Neuronal stem cell (in vitro differentiated cells): ENCODE data around the gene PTPRH.

Experiments used
- DNase-seq: peaks from one replicate; pipeline ENCODE4 v3.0.0-alpha.2; 2013; ENCODE audit warnings: low spot score
- H2AFZ ChIP-seq: one replicate; pipeline ENCODE4 v1.6.1; 2013; ENCODE audit warnings: mild to moderate bottlenecking, low read length, inconsistent platforms
- H2AK5ac ChIP-seq: 2 replicates; pipeline ENCODE4 v1.6.1; 2013; ENCODE audit warnings: low read depth, mild to moderate bottlenecking, inconsistent platforms, low read length, moderate library complexity, mixed read lengths
- H2BK120ac ChIP-seq: 2 replicates; pipeline ENCODE4 v1.6.1; 2013; ENCODE audit warnings: low read depth, mild to moderate bottlenecking, inconsistent platforms, low read length, moderate library complexity, mixed read lengths
- H2BK12ac ChIP-seq: one replicate; pipeline ENCODE4 v1.6.1; 2013; ENCODE audit warnings: low read length, inconsistent platforms
- H2BK15ac ChIP-seq: 2 replicates; pipeline ENCODE4 v1.6.1; 2013; ENCODE audit warnings: mild to moderate bottlenecking, low read length, inconsistent platforms, mixed read lengths
- H2BK5ac ChIP-seq: one replicate; pipeline ENCODE4 v1.6.1; 2013; ENCODE audit warnings: inconsistent platforms, mild to moderate bottlenecking, low read length, moderate library complexity
- H3K14ac ChIP-seq: one replicate; pipeline ENCODE4 v1.6.1; 2013; ENCODE audit warnings: low read length, inconsistent platforms
- H3K18ac ChIP-seq: 2 replicates; pipeline ENCODE4 v1.6.1; 2013; ENCODE audit warnings: low read length, inconsistent platforms
- H3K23ac ChIP-seq: 2 replicates; pipeline ENCODE4 v1.6.1; 2013; ENCODE audit warnings: low read depth, mild to moderate bottlenecking, mixed read lengths, low read length, inconsistent platforms; ENCODE audit not compliant: poor library complexity
- H3K27ac ChIP-seq: replicated peaks from 3 replicates; pipeline ENCODE4 v1.5.1; 2013; ENCODE audit warnings: low read length, inconsistent platforms
- H3K27me3 ChIP-seq, 3 experiments: 2 replicates each; pipeline ENCODE4 v1.6.1; 2013; ENCODE audit warnings: low read length in 3 of 3, mild to moderate bottlenecking in 2 of 3, inconsistent platforms in 1 of 3, low read depth in 1 of 3, mixed read lengths in 1 of 3, moderate library complexity in 1 of 3; ENCODE audit not compliant: control insufficient read depth in 3 of 3, insufficient read depth in 3 of 3
- H3K36me3 ChIP-seq, 2 donors: replicated peaks in 1 of 2; 2 replicates each; pipeline ENCODE4 v1.6.1; 2013; ENCODE audit warnings: low read length in 2 of 2; ENCODE audit not compliant: control insufficient read depth in 2 of 2, insufficient read depth in 2 of 2
- H3K4ac ChIP-seq: 2 replicates; pipeline ENCODE4 v1.6.1; 2013; ENCODE audit warnings: inconsistent platforms, mild to moderate bottlenecking, low read length, moderate library complexity
- H3K4me1 ChIP-seq, 2 donors: 1 replicate in 1 of 2; 2 replicates in 1 of 2; pipeline ENCODE4 v1.6.1; 2013; ENCODE audit warnings: low read length in 2 of 2, low read depth in 1 of 2; ENCODE audit not compliant: control insufficient read depth in 2 of 2, insufficient read depth in 1 of 2
- H3K4me2 ChIP-seq: one replicate; pipeline ENCODE4 v1.6.1; 2013; ENCODE audit warnings: mild to moderate bottlenecking, low read length, inconsistent platforms; ENCODE audit not compliant: insufficient read depth, poor library complexity, severe bottlenecking
- H3K4me3 ChIP-seq, 2 donors: 2 replicates each; pipeline ENCODE4 v1.5.1; 2013; ENCODE audit warnings: low read length in 2 of 2, mild to moderate bottlenecking in 2 of 2, inconsistent platforms in 1 of 2, moderate library complexity in 1 of 2
- H3K79me1 ChIP-seq: one replicate; pipeline ENCODE4 v1.6.1; 2013; ENCODE audit warnings: low read depth, mild to moderate bottlenecking, inconsistent platforms, low read length, moderate library complexity
- H3K9ac ChIP-seq: one replicate; pipeline ENCODE4 v1.6.1; 2013; ENCODE audit warnings: mild to moderate bottlenecking, low read depth, low read length, inconsistent platforms; ENCODE audit not compliant: poor library complexity
- H3K9me3 ChIP-seq, 2 donors: replicated peaks in 1 of 2; 2 replicates each; pipeline versions ENCODE3 to v1.6.1; 2013; ENCODE audit warnings: low read length in 2 of 2, mild to moderate bottlenecking in 2 of 2, inconsistent platforms in 1 of 2, low read depth in 1 of 2, mixed read lengths in 1 of 2, moderate library complexity in 1 of 2; ENCODE audit not compliant: control insufficient read depth in 2 of 2, insufficient read depth in 1 of 2
- H4K8ac ChIP-seq: one replicate; pipeline ENCODE4 v1.6.1; 2013; ENCODE audit warnings: low read depth, mild to moderate bottlenecking, inconsistent platforms, low read length, moderate library complexity
- H4K91ac ChIP-seq: one replicate; pipeline ENCODE4 v1.6.1; 2013; ENCODE audit warnings: low read length, low read depth, mild to moderate bottlenecking, inconsistent platforms; ENCODE audit not compliant: poor library complexity
- WGBS, 2 donors: extraction: QIAGEN DNeasy Blood & Tissue Kit; methylation state at CpG; one replicate each; pipeline ENCODE4 v1.1.7; 2013; ENCODE audit warnings: missing lambda C conversion rate in 2 of 2, mixed read lengths in 1 of 2; ENCODE audit not compliant: insufficient read length in 2 of 2, insufficient replicate concordance in 1 of 2; ENCODE audit errors: extremely low coverage in 2 of 2; 5-methylcytosine and 5-hydroxymethylcytosine counted together

PTPRH gene

GRCh38 chr19:55232286-55232602 is 22.9 kb upstream of the PTPRH start:
- H3K36me3 ChIP-seq = peaks cover 48 to 92% of the 10 kb centered on the region in 2 donors
- no peak for DNase-seq
- H2BK120ac ChIP-seq = no peak overlapping the region
- no peak overlapping the region for H2AK5ac ChIP-seq
- H3K18ac ChIP-seq = no peak overlapping the region
- H3K9me3 ChIP-seq = peaks cover 0 to 3% of the 10 kb centered on the region in 2 donors
- H2AFZ ChIP-seq = no peak overlapping the region
- no peak overlapping the region for H2BK5ac ChIP-seq
- H3K9ac ChIP-seq = no peak overlapping the region
- no peaks in the 10 kb centered on the region for H3K4me1 ChIP-seq
- no peak overlapping the region for H4K8ac ChIP-seq
- H3K14ac ChIP-seq = no peak overlapping the region
- no peak overlapping the region for H3K4ac ChIP-seq
- no peaks in the 10 kb centered on the region for H3K27me3 ChIP-seq
- peaks cover 3% of the 10 kb centered on the region for H3K79me1 ChIP-seq
- no CpG with 5 or more reads among the region's 12 CpGs for WGBS, 2 donors
- H2BK15ac ChIP-seq = no peak overlapping the region
- no peak overlapping the region for H4K91ac ChIP-seq
- no peak overlapping the region for H2BK12ac ChIP-seq
- no peak overlapping the region for H3K4me2 ChIP-seq
- H3K4me3 ChIP-seq = no peak overlapping the region
- H3K27ac ChIP-seq = no peak overlapping the region
- H3K23ac ChIP-seq = peak overlapping the region; percentile 35

GRCh38 chr19:55231391-55232285 is 22.3 kb upstream of the PTPRH start:
- H2AK5ac ChIP-seq = no peak overlapping the region

GRCh38 chr19:55230780-55231179 is 21.5 kb upstream of the PTPRH start:
- Histone ChIP-seq H3K9me3 (no peaks in the 10 kb centered on the region), H3K4me1 (no peaks in the 10 kb centered on the region), H3K4me3 (no peak overlapping the region), H2BK15ac (no peak overlapping the region), H2AFZ (no peak overlapping the region), H3K36me3 (peaks cover 40 to 91% of the 10 kb centered on the region in 2 donors), H3K23ac (no peak overlapping the region), H2AK5ac (no peak overlapping the region), H4K8ac (no peak overlapping the region), H2BK5ac (no peak overlapping the region), H3K79me1 (peaks cover 5% of the 10 kb centered on the region), H3K4ac (no peak overlapping the region), H4K91ac (no peak overlapping the region), H3K27ac (no peak overlapping the region), H2BK12ac (no peak overlapping the region), H3K18ac (no peak overlapping the region), H2BK120ac (no peak overlapping the region), H3K14ac (no peak overlapping the region), H3K9ac (peak overlapping the region; percentile 50), H3K27me3 (no peaks in the 10 kb centered on the region), H3K4me2 (no peak overlapping the region)
- DNase-seq = no peak
- no CpG with 5 or more reads among the region's 13 CpGs for WGBS, 2 donors

More at GRCh38 chr19:55231391-55232285, 22.3 kb upstream of the PTPRH start:
- no peak overlapping the region for H3K9ac ChIP-seq
- H3K79me1 ChIP-seq = peaks cover 5% of the 10 kb centered on the region
- H3K9me3 ChIP-seq = no peaks in the 10 kb centered on the region
- H3K23ac ChIP-seq = peak overlapping the region; percentile 35
- no peak overlapping the region for H2BK12ac ChIP-seq
- no peaks in the 10 kb centered on the region for H3K27me3 ChIP-seq
- H3K18ac ChIP-seq = no peak overlapping the region
- no peak overlapping the region for H4K8ac ChIP-seq
- H3K36me3 ChIP-seq = peaks cover 44 to 92% of the 10 kb centered on the region in 2 donors
- no peak overlapping the region for H2BK15ac ChIP-seq
- WGBS, 2 donors = no CpG with 5 or more reads among the region's 30 CpGs
- no peak overlapping the region for H2BK120ac ChIP-seq
- H3K4me1 ChIP-seq = no peaks in the 10 kb centered on the region
- no peak overlapping the region for H3K4me3 ChIP-seq
- no peak overlapping the region for H2AFZ ChIP-seq
- no peak overlapping the region for H3K14ac ChIP-seq
- DNase-seq = no peak
- H2BK5ac ChIP-seq = no peak overlapping the region
- H4K91ac ChIP-seq = no peak overlapping the region
- no peak overlapping the region for H3K4ac ChIP-seq
- H3K27ac ChIP-seq = no peak overlapping the region
- H3K4me2 ChIP-seq = no peak overlapping the region

- Histone ChIP-seq H3K9ac (no peak overlapping the region), H3K4me2 (no peak overlapping the region), H3K23ac (no peak overlapping the region), H2AFZ (no peak overlapping the region), H3K4me1 (peaks cover 0 to under 1% of the 10 kb centered on the region in 2 donors), H4K8ac (no peak overlapping the region), H4K91ac (no peak overlapping the region), H2BK15ac (no peak overlapping the region), H3K27me3 (no peaks in the 10 kb centered on the region), H3K4ac (no peak overlapping the region), H3K14ac (no peak overlapping the region), H3K4me3 (no peak overlapping the region), H3K18ac (no peak overlapping the region), H2BK120ac (no peak overlapping the region), H3K36me3 (peaks cover 39 to 93% of the 10 kb centered on the region in 2 donors), H2BK12ac (no peak overlapping the region), H3K9me3 (no peaks in the 10 kb centered on the region), H3K27ac (no peak overlapping the region), H2AK5ac (no peak overlapping the region), H2BK5ac (no peak overlapping the region), H3K79me1 (peaks cover 5% of the 10 kb centered on the region)
- WGBS, 2 donors = no CpG with 5 or more reads among the region's 13 CpGs
- no peak for DNase-seq
Measured at GRCh38 chr19:55230329-55230728, 21.0 kb upstream of the PTPRH start.
